HTERT RPE-1 (cell line): Measurements from ENCODE around the gene DEPDC1.
"Not testable (repeated sequence)": the region's sequence is repeated elsewhere in the genome, so short reads cannot be mapped to it uniquely, and the experiment has no call there.

Experiments
- in situ Hi-C: fragments of 300-500 bp; cut with MboI; formaldehyde crosslinking; loops from 4 replicates; pipeline ENCODE4 v1.14.3; 2020; ENCODE audit warnings: low sequenced_read_pairs

The DEPDC1 gene

DNA sequence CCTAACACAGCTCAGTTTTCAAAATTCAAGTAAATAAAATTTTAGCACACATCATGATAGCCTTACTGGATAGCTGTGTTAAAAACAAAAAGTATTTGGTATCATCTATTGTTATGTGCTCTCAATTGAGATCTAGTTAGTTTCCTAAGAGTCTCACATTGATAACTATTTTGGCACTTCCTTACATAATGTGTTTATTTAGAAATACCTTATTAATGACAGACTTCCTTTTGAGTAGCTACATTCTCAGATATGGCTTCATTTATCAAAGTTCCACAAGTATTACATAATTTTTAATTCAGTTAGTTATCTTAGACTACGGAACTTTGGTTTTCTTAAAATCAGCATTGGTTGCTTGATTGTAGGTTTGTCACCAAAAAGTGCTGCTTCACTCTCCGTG, 20.3 kb downstream of the DEPDC1 start:
- in situ Hi-C loops = not testable (repeated sequence)

- in situ Hi-C loops = no loop called here
Measured at GRCh38 chr1:68473060-68473459, 23.8 kb downstream of the DEPDC1 start.

GRCh38 chr1:68470388-68470970, 26.4 kb downstream of the DEPDC1 start:
- in situ Hi-C loops = no loop called here

GRCh38 chr1:68464891-68465290, 32.0 kb downstream of the DEPDC1 start:
- in situ Hi-C loops = no loop called here

DNA sequence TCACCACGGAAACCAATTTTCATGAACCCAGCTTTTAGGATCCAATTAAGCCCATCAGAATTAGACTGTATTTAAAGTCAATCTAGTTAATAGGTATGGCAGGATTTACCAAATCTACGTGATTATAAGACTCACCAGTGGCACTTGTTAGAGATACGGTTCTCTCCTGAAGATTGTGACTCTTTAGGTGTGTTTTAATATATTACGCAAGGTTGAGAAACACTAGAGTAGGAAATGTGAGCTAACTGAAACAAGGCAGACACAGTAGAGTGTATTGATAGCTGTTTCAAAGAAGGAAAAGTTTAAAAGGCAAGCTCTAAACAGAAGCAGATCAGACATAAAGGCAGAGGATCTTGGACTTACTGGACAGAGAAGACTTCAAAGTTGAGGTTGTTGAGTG, 35.9 kb downstream of the DEPDC1 start:
- in situ Hi-C loops = no loop called here

GRCh38 chr1:68459796-68460195, 37.1 kb downstream of the DEPDC1 start:
- in situ Hi-C loops = no loop called here

- in situ Hi-C loops = no loop called here
Measured at GRCh38 chr1:68459091-68459490, 37.8 kb downstream of the DEPDC1 start.

GRCh38 chr1:68456202-68456601, 40.7 kb downstream of the DEPDC1 start:
- in situ Hi-C loops = no loop called here

DNA sequence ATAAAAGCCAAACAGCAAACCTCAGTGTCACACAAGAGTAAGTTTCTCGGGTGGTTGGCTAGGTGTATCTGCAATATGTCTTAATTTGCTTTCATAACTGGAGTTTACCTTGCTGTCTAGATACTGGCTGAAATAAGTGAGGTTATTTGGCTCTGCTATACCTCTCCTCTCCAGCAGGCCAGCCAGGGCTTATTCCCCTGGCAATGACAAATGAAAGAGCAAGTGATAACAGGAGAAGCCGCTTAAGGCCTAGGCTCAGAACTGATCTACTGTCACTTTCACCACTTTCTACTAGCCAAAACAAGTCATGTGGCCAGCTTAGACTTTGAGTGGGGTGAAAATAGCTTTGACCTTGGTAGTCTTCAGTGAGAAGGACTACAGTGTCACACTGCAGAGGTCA, 42.3 kb downstream of the DEPDC1 start:
- in situ Hi-C loops = no loop called here

DNA sequence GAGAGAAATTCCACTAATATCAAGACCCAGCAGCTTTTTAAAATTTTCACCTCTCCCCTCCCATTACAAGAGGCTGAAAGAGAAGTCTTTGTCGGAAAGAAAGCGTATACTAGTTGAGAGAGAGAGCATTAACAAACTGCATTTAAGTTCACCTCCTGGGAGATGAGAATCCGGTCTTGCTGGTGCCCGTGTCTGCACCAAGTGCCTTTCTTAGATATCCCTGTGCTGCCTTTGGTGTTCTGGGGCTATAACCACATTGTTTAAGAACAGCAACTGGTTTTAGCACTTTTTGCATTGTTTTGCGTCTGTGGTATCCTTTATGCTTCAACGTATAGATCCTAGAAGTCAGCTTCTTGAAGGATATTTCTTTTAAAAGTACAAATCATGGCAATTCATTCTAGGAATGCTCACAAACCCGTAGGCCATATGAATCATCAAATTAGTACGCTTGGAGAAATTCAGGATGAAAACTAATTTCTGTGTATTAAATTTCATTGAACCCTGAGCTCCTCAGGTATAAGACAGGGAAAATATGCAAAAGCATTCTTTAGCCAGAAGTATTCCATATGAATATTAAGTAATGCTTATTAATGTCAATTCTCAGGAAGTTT, 43.7 kb downstream of the DEPDC1 start:
- in situ Hi-C loops = no loop called here

- in situ Hi-C loops = no loop called here
Measured at GRCh38 chr1:68449901-68450300, 47.0 kb downstream of the DEPDC1 start, which contains the start of gene RPE65. RPE65 (minus strand) TSS chr1:68449954; CDS start chr1:68449905, 49 bp downstream.

- in situ Hi-C loops = no loop called here
Measured at GRCh38 chr1:68448365-68448764, 48.5 kb downstream of the DEPDC1 start.

- in situ Hi-C loops = no loop called here
Measured at GRCh38 chr1:68445709-68446108, 51.2 kb downstream of the DEPDC1 start.

DNA sequence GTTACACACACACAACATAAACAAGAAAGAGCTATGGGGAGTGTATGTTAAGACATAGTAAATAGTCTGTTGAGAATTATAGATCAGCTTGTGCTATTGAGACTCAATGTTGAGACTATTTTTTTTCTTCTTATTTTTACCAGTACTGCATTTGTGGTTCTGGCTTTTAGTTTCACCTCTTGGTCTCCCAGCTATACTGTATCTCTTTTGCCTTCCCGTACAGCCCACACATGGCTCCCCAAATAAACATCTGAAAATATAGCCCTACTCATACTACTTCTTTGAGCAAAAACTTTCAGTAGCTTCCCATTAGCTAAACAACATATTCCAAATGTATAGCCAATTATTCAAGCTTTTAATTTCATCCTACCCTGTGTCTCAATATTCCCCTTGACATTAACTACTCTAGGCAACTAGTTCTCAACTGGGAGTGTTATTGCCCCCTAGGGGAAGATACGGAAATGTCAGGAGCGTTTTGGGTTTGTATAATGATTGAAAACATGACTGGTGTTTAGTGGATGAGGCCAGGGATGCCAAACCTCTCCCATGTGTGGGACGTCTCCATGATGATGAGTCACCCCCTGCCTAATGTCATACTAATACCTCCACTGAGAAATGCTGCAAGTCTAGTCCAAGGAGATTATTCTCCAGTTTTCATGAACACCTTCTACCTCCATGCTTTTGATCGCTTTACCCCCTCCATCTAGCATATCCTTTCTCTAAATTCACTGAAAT, 53.9 kb downstream of the DEPDC1 start:
- in situ Hi-C loops = no loop called here

- in situ Hi-C loops = no loop called here
Measured at GRCh38 chr1:68442006-68442405, 54.9 kb downstream of the DEPDC1 start.

DNA sequence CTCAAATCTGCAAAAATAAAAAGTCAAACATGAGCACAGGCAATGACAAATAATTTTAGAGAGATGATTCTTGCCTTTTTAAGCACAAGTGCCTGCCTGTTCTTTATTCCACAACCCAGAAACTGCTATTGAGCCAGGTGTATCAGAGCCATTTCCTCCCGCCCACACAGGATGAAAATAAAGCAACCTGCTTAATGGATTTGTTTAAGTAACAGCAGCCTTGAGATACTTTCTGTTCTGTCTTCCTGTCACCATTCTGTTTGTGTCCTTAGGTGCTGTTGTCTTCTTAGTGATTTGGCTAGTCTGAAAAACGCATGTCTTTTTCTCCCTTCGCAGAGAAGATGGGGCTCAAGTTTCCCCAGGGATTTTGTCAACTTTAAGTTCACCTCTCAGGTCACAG, 58.6 kb downstream of the DEPDC1 start:
- in situ Hi-C loops = no loop called here

DNA sequence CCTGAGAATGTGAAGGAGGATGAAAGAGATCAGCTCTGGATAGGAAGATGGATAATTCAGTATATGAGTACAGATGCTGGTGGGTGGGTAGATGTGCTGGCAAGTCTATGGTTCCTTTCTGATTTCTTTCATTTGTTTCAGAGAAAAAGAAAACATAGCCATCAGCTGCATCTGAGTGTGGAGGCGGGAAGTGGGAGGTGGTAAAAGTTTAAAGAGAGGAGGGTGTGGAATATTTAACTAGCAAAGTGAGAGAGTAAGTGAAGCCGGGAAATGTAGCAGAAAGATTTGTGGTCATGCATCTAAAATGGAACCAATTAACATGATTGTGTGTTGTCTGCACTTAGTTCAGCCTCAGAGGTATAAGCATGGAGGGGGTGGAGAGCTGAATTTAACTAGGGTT, 63.5 kb downstream of the DEPDC1 start:
- in situ Hi-C loops = no loop called here

DNA sequence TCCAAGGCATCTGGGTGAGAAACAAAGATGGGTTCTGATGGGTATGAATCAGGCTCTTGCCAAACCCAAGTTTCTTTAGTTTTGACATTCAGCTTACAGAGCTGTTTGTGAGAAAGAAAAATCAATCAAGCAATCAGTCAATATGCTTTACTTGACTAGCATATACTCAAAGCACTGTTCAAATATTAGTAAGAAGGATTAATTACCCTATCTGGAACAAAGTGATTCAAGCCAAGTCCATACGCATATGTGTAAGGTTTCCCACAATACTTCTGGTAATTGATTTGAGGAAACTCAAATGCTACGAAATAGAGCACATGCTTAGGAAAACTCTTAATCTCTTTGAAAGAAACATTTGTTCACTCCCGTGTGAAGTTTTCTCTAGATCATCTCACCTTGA, 65.8 kb downstream of the DEPDC1 start:
- in situ Hi-C loops = no loop called here

DNA sequence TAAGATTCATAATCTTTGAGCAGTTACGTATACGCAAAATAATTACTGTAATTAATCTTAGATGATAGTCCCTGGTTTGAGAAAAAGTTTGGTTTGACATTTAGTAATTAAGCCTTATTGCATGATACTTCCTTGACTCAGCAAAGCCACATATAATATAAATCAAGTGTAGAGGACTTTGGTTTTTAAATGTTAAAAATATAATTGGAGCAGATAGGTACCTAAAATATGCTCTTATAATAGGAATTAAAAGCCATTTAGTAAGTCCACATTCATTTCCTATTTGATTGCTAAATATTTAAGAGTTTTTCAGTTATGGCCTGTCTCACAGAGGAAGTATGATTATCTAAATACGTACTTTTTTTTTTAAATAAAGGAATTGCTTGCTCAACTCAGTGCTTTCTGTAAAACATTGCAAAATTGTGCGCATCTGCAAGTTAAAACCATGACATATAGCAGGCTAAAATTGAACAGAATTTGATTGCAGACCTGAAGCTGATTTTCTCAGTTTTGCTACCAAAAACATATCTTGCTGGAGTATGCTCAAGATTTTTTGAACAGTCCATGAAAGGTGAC, 67.6 kb downstream of the DEPDC1 start:
- in situ Hi-C loops = no loop called here

- in situ Hi-C loops = no loop called here
Measured at GRCh38 chr1:68426594-68426993, 70.3 kb downstream of the DEPDC1 start.
